CD14-positive monocyte (primary cell): ENCODE measurements around the gene ZNF275. TPM values are rescaled to one million over a fixed set of nuclear protein-coding genes. Genes with fewer than 3 reads are reported as not detected.

Experiments
- DNase-seq, 3 donors: peaks; one replicate each; pipeline ENCODE4 v3.0.0-alpha.2; 2011 to 2022
- H2AFZ ChIP-seq: 2 replicates; pipeline ENCODE4 v1.6.0; 2012; ENCODE audit warnings: mild to moderate bottlenecking, low read depth, low read length, inconsistent platforms; ENCODE audit not compliant: insufficient read depth, poor library complexity, severe bottlenecking
- H3K27ac ChIP-seq, 2 donors: 1 replicate in 1 of 2; 2 replicates in 1 of 2; pipeline ENCODE4 v1.5.1; 2012 to 2013; ENCODE audit warnings: low read length in 2 of 2, control low read depth in 1 of 2, inconsistent platforms in 1 of 2, low read depth in 1 of 2, mild to moderate bottlenecking in 1 of 2
- H3K27me3 ChIP-seq, 2 donors: one replicate each; pipeline versions ENCODE4 v1.6.0 to v1.6.1; 2011 to 2013; ENCODE audit warnings: low read length in 2 of 2; ENCODE audit not compliant: control insufficient read depth in 2 of 2, insufficient read depth in 2 of 2
- H3K36me3 ChIP-seq, 2 donors: replicated peaks in 1 of 2; 1 replicate in 1 of 2; 2 replicates in 1 of 2; pipeline versions ENCODE4 v1.5.1 to v1.6.1; 2012 to 2013; ENCODE audit warnings: low read length in 2 of 2, control low read depth in 1 of 2, inconsistent platforms in 1 of 2, mild to moderate bottlenecking in 1 of 2; ENCODE audit not compliant: insufficient read depth in 2 of 2, control insufficient read depth in 1 of 2
- H3K4me1 ChIP-seq, 2 donors: 1 replicate in 1 of 2; 2 replicates in 1 of 2; pipeline versions ENCODE4 v1.5.1 to v1.6.1; 2012 to 2013; ENCODE audit warnings: low read length in 2 of 2, control low read depth in 1 of 2, inconsistent platforms in 1 of 2, mild to moderate bottlenecking in 1 of 2, moderate library complexity in 1 of 2; ENCODE audit not compliant: insufficient read depth in 2 of 2, control insufficient read depth in 1 of 2
- H3K4me2 ChIP-seq: replicated peaks from 2 replicates; pipeline ENCODE3; 2012; ENCODE audit warnings: low read length, moderate library complexity, mild to moderate bottlenecking; ENCODE audit not compliant: poor library complexity, severe bottlenecking; ENCODE audit errors: extremely low read depth
- H3K4me3 ChIP-seq, 3 experiments: fragments of 200-600 bp in 1 of 3; sonication (generic) in 1 of 3; replicated peaks in 1 of 3; 1 replicate in 2 of 3; 2 replicates in 1 of 3; pipeline ENCODE4 v1.5.1; 2011 to 2013; ENCODE audit warnings: low read length in 3 of 3, mild to moderate bottlenecking in 3 of 3, control low read depth in 2 of 3, low read depth in 2 of 3, inconsistent platforms in 1 of 3, moderate library complexity in 1 of 3
- H3K79me2 ChIP-seq: 2 replicates; pipeline ENCODE4 v1.6.0; 2012; ENCODE audit warnings: mild to moderate bottlenecking, control low read depth, inconsistent platforms, low read length, moderate library complexity; ENCODE audit not compliant: insufficient read depth
- H3K9ac ChIP-seq: 2 replicates; pipeline ENCODE4 v1.6.0; 2017; ENCODE audit warnings: low read length, mild to moderate bottlenecking; ENCODE audit not compliant: insufficient read depth, poor library complexity, severe bottlenecking
- H3K9me3 ChIP-seq, 2 donors: replicated peaks in 1 of 2; 1 replicate in 1 of 2; 2 replicates in 1 of 2; pipeline versions ENCODE4 v1.5.1 to v1.6.1; 2012 to 2013; ENCODE audit warnings: low read length in 2 of 2, control low read depth in 1 of 2; ENCODE audit not compliant: control insufficient read depth in 1 of 2, insufficient read depth in 1 of 2
- H4K20me1 ChIP-seq: 2 replicates; pipeline ENCODE4 v1.6.0; 2012; ENCODE audit warnings: mild to moderate bottlenecking, low read length, control low read depth, moderate library complexity; ENCODE audit not compliant: insufficient read depth
- H3K27ac Mint-ChIP-seq, 7 donors: one replicate each; pipeline ENCODE4 v1.8.0; 2020; ENCODE audit warnings: mild to moderate bottlenecking in 7 of 7, mixed read lengths in 7 of 7, moderate library complexity in 6 of 7, inconsistent platforms in 2 of 7
- H3K27me3 Mint-ChIP-seq, 3 donors: one replicate each; pipeline ENCODE4 v1.8.0; 2021 to 2022; ENCODE audit warnings: low read depth in 3 of 3, mild to moderate bottlenecking in 3 of 3, mixed read lengths in 3 of 3, moderate library complexity in 3 of 3, inconsistent platforms in 1 of 3
- H3K36me3 Mint-ChIP-seq, 2 donors: one replicate each; pipeline ENCODE4 v1.8.0; 2020; ENCODE audit warnings: mixed read lengths in 2 of 2, inconsistent platforms in 1 of 2, mild to moderate bottlenecking in 1 of 2
- H3K4me1 Mint-ChIP-seq: one replicate; pipeline ENCODE4 v1.8.0; 2020; ENCODE audit warnings: mild to moderate bottlenecking, mixed read lengths
- H3K4me3 Mint-ChIP-seq, 2 donors: one replicate each; pipeline ENCODE4 v1.8.0; 2020; ENCODE audit warnings: mild to moderate bottlenecking in 2 of 2, mixed read lengths in 2 of 2, moderate library complexity in 1 of 2
- H3K9me3 Mint-ChIP-seq, 7 donors: one replicate each; pipeline ENCODE4 v1.8.0; 2020 to 2022; ENCODE audit warnings: mixed read lengths in 7 of 7, mild to moderate bottlenecking in 6 of 7, moderate library complexity in 6 of 7, inconsistent platforms in 2 of 7
- WGBS: methylation state at CpG from one replicate; pipeline ENCODE4 v1.1.5; 2013; ENCODE audit warnings: missing lambda C conversion rate; ENCODE audit not compliant: insufficient coverage; 5-methylcytosine and 5-hydroxymethylcytosine counted together
- intact Hi-C, 2 donors: fragments of 100-400 bp; cut with micrococcal nuclease; formaldehyde crosslinking; loops; one replicate each; pipeline versions ENCODE4 v1.15.0 to v1.15.1; 2023
- polyA plus RNA-seq, 3 donors: library from polyadenylated mRNA; depleted of rRNA in 1 of 3; unstranded in 2 of 3; stranded (reverse) in 1 of 3; fragments of 300-500 nt in 2 of 3; fragments of >200 nt in 1 of 3; fragmentation: Illumina TruSeq in 2 of 3; gene quantifications; 1 replicate in 2 of 3; 2 replicates in 1 of 3; pipeline ENCODE4 v1.2.3, GENCODE V29; 2012 to 2021
- TF ChIP-seq, protein P1 (sequence below): fragments of 200-600 bp; IDR thresholded peaks from one replicate; pipeline ENCODE4 v1.8.0; 2022; ENCODE audit warnings: antibody characterized with exemption, mild to moderate bottlenecking

ZNF275 gene
- polyA plus RNA-seq, 3 donors = 1.0 to 4.7 (median 2.1) TPM

DNA sequence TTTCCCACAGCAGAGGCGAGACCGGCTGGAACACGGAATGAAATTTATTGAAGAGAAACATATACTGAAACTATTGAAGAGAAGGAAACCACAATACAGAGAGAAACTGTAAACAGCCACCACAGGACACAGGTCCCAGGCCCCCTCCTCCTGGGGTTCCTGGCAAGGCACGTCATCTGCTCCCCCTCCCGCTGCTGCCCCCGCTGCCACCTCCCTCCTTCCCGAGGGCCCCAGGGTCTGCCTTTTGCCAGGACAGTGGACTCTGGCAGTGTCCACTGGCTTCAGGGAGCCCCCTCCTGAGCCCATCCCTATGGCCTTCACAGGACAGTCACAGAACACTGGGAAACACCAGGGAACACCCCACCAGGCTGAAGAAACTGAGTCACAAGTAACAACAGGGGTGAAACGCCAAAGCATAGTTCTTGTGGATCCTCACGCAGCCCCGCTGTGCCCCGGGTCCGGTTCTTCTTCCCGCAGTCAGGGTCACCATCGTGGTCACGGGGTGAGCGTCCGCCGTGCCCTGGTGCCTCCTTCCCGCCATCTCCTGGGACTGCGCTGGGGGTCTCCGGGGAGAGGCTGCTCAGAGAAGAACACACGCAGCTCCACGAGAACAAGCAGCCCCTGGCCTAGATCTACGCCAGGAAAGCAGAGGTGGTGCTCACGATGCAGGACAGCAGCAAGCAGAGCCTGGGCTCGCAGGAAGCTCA lies 61.8 kb downstream of the ZNF275 start:
- H3K4me3 Mint-ChIP-seq = no peak overlapping the region
- DNase-seq = no peak

DNA sequence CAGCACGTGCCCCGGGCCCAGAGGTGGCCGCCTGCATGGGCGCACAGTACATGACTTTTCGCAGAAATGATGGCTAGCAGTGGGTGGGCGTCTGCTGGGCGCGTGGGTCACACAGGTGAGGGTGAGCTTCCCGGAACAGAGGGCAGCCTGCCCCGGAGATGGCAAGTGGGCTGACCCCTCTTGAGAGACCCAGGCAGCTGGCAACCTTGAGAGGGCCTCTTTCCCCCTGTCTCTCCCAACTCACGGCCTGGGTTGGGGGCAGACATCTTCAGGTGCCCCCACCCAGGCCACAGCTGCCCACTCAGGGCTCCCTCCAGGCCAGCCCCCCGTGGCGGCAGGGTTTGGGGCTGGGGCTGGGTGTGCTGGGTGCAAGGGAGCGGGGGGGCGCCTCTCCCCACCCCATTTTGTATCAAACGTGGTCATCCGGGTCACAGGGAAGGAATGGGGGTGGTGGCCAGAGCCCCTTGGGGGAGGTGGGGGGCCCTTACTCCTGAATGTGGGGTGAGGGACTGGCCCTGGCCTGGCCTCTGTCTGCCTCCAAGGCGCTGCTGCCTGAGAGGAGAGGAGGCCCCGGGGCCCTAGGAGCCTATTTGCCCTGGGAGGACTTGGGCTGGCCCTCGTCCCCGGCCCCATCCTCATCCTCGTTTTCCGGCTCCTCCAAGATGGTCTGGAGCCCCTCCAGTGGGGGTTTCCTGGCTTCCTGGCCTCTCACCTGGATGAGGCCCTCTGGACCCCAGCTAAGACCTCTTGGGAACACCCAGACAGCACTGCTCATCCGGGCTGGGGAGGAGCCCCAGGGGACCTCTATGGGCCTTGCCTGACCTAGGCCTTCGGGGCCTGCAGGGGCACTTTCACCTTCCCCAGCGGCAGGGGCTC lies 62.6 kb downstream of the ZNF275 start:
- H3K4me1 Mint-ChIP-seq = peaks cover 4% of the 10 kb centered on the region
- peaks cover 2 to 8% (median 3%) of the 10 kb centered on the region in 3 donors for H3K27me3 Mint-ChIP-seq
- Histone ChIP-seq H3K36me3 (no peaks in the 10 kb centered on the region), H4K20me1 (no peaks in the 10 kb centered on the region), H3K4me2 (no peak overlapping the region), H3K27me3 (no peaks in the 10 kb centered on the region), H3K27ac (no peak overlapping the region), H3K9ac (no peak overlapping the region), H2AFZ (no peak overlapping the region), H3K4me1 (peaks cover 0 to 2% of the 10 kb centered on the region in 2 donors), H3K4me3 (no peak overlapping the region), H3K9me3 (peaks cover 0 to 7% of the 10 kb centered on the region in 2 donors), H3K79me2 (no peaks in the 10 kb centered on the region)
- WGBS = 97% methylated on average over 13 of the region's 26 CpGs
- no peak overlapping the region for H3K4me3 Mint-ChIP-seq
- no peak overlapping the region for H3K27ac Mint-ChIP-seq
- intact Hi-C loops = no loop called here
- peaks cover 0 to 9% (median 4%) of the 10 kb centered on the region in 7 donors for H3K9me3 Mint-ChIP-seq
- H3K36me3 Mint-ChIP-seq = no peaks in the 10 kb centered on the region
- no peak for DNase-seq
- TF ChIP-seq, protein P1, sequence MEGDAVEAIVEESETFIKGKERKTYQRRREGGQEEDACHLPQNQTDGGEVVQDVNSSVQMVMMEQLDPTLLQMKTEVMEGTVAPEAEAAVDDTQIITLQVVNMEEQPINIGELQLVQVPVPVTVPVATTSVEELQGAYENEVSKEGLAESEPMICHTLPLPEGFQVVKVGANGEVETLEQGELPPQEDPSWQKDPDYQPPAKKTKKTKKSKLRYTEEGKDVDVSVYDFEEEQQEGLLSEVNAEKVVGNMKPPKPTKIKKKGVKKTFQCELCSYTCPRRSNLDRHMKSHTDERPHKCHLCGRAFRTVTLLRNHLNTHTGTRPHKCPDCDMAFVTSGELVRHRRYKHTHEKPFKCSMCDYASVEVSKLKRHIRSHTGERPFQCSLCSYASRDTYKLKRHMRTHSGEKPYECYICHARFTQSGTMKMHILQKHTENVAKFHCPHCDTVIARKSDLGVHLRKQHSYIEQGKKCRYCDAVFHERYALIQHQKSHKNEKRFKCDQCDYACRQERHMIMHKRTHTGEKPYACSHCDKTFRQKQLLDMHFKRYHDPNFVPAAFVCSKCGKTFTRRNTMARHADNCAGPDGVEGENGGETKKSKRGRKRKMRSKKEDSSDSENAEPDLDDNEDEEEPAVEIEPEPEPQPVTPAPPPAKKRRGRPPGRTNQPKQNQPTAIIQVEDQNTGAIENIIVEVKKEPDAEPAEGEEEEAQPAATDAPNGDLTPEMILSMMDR = no peak

More for the DNA sequence above, 61.8 kb downstream of the ZNF275 start:
- H3K36me3 Mint-ChIP-seq = no peaks in the 10 kb centered on the region
- H3K4me1 Mint-ChIP-seq = peaks cover 4% of the 10 kb centered on the region
- H4K20me1 ChIP-seq = no peaks in the 10 kb centered on the region
- peaks cover 0 to 8% (median 3%) of the 10 kb centered on the region in 3 donors for H3K27me3 Mint-ChIP-seq
- H3K4me1 ChIP-seq = peaks cover 0 to 2% of the 10 kb centered on the region in 2 donors
- no peak overlapping the region for H3K4me3 ChIP-seq
- no peaks in the 10 kb centered on the region for H3K79me2 ChIP-seq
- H3K36me3 ChIP-seq = no peaks in the 10 kb centered on the region
- no peak overlapping the region for H2AFZ ChIP-seq
- H3K27ac ChIP-seq = no peak overlapping the region
- H3K27ac Mint-ChIP-seq = no peak overlapping the region
- H3K4me2 ChIP-seq = no peak overlapping the region
- H3K9me3 ChIP-seq = peaks cover 0 to 5% of the 10 kb centered on the region in 2 donors
- intact Hi-C loops = no loop called here
- TF ChIP-seq, protein P1 = no peak
- WGBS = 64% methylated on average over 14 of the region's 26 CpGs
- peaks cover 0 to 6% (median 0%) of the 10 kb centered on the region in 7 donors for H3K9me3 Mint-ChIP-seq
- no peak overlapping the region for H3K9ac ChIP-seq
- no peaks in the 10 kb centered on the region for H3K27me3 ChIP-seq
